Osteocyte (in vitro differentiated cells): ENCODE results near the gene NIBAN1. TPM values are rescaled to one million over a fixed set of nuclear protein-coding genes. Genes with fewer than 3 reads are reported as not detected.

Experiments
- DNase-seq: peaks from one replicate; pipeline ENCODE4 v3.0.0; 2021; ENCODE audit warnings: mixed read lengths; ENCODE audit not compliant: unreplicated experiment; ENCODE audit errors: extremely low spot score
- H3K27ac Mint-ChIP-seq: one replicate; pipeline ENCODE4 v1.8.0; 2021; ENCODE audit warnings: mild to moderate bottlenecking, mixed read lengths; ENCODE audit not compliant: unreplicated experiment
- H3K27me3 Mint-ChIP-seq: one replicate; pipeline ENCODE4 v1.8.0; 2021; ENCODE audit warnings: mixed read lengths; ENCODE audit not compliant: unreplicated experiment
- H3K36me3 Mint-ChIP-seq: one replicate; pipeline ENCODE4 v1.8.0; 2021; ENCODE audit warnings: mixed read lengths; ENCODE audit not compliant: unreplicated experiment
- H3K4me1 Mint-ChIP-seq: one replicate; pipeline ENCODE4 v1.8.0; 2021; ENCODE audit warnings: mixed read lengths; ENCODE audit not compliant: unreplicated experiment
- H3K4me3 Mint-ChIP-seq: one replicate; pipeline ENCODE4 v1.8.0; 2021; ENCODE audit warnings: mild to moderate bottlenecking, moderate library complexity, mixed read lengths; ENCODE audit not compliant: unreplicated experiment
- H3K9me3 Mint-ChIP-seq: one replicate; pipeline ENCODE4 v1.8.0; 2021; ENCODE audit warnings: mixed read lengths; ENCODE audit not compliant: unreplicated experiment
- CTCF ChIP-seq: fragments of 200-600 bp; sonication (generic); IDR thresholded peaks from 2 replicates; pipeline ENCODE4 v1.5.0; 2021; ENCODE audit warnings: antibody characterized with exemption, mild to moderate bottlenecking, moderate library complexity
- total RNA-seq: library from RNA; stranded (reverse); gene quantifications from 2 replicates; pipeline ENCODE4 v1.2.1, GENCODE V29; 2021

Gene NIBAN1
- total RNA-seq, 1 donor from 2014 or later = 12.5 TPM

GRCh38 chr1:184970691-184971161, 3.6 kb downstream of the NIBAN1 start:
- no peak for DNase-seq
- Mint-ChIP-seq H3K27me3 (no peaks in the 10 kb centered on the region), H3K4me1 (peaks cover 48% of the 10 kb centered on the region), H3K9me3 (no peaks in the 10 kb centered on the region), H3K4me3 (no peak overlapping the region), H3K27ac (peak overlapping the region; percentile 33), H3K36me3 (no peaks in the 10 kb centered on the region)
- no peak for TF ChIP-seq CTCF

- Mint-ChIP-seq H3K4me3 (no peak overlapping the region), H3K9me3 (no peaks in the 10 kb centered on the region), H3K36me3 (no peaks in the 10 kb centered on the region), H3K27me3 (no peaks in the 10 kb centered on the region), H3K4me1 (peaks cover 23% of the 10 kb centered on the region), H3K27ac (no peak overlapping the region)
- no peak for TF ChIP-seq CTCF
- DNase-seq = no peak
These were observed 7.3 kb downstream of the NIBAN1 start for GRCh38 chr1:184966989-184967388.

GRCh38 chr1:184965944-184966860, 8.1 kb downstream of the NIBAN1 start:
- no peaks in the 10 kb centered on the region for H3K27me3 Mint-ChIP-seq
- no peak overlapping the region for H3K27ac Mint-ChIP-seq
- H3K36me3 Mint-ChIP-seq = no peaks in the 10 kb centered on the region
- no peak overlapping the region for H3K4me3 Mint-ChIP-seq
- no peaks in the 10 kb centered on the region for H3K9me3 Mint-ChIP-seq
- DNase-seq = no peak
- H3K4me1 Mint-ChIP-seq = peaks cover 20% of the 10 kb centered on the region
- no peak for TF ChIP-seq CTCF

DNA sequence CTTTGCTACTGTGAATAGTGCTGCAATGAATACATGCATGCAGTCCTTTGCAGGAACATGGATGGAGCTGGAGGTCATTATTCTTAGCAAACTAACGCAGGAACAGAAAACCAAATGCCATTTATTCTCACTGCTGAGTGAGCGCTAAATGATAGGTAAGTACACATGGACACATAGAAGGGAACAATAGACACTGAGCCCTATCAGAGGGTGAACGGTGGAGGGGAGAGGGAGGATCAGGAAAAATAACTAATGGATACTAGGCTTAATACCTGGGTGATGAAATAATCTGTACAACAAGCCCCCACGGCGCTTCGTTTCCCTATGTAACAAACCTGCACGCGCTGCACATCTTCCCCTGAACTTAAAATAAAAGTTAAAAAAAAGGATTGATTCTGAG, 8.9 kb downstream of the NIBAN1 start:
- no peaks in the 10 kb centered on the region for H3K9me3 Mint-ChIP-seq
- H3K27ac Mint-ChIP-seq = no peak overlapping the region
- no peak for DNase-seq
- peaks cover 12% of the 10 kb centered on the region for H3K4me1 Mint-ChIP-seq
- H3K36me3 Mint-ChIP-seq = no peaks in the 10 kb centered on the region
- H3K27me3 Mint-ChIP-seq = no peaks in the 10 kb centered on the region
- H3K4me3 Mint-ChIP-seq = no peak overlapping the region
- no peak for TF ChIP-seq CTCF

- Mint-ChIP-seq H3K9me3 (no peaks in the 10 kb centered on the region), H3K4me3 (no peak overlapping the region), H3K27ac (no peak overlapping the region), H3K36me3 (no peaks in the 10 kb centered on the region), H3K27me3 (no peaks in the 10 kb centered on the region), H3K4me1 (no peaks in the 10 kb centered on the region)
- no peak for DNase-seq
- TF ChIP-seq CTCF = no peak
These were observed 14.7 kb downstream of the NIBAN1 start for GRCh38 chr1:184959626-184960025.
